H1 (cell line): ENCODE data around the gene HNRNPA3.

Experiments used
- JUN ChIP-seq: IDR thresholded peaks from 2 replicates; pipeline ENCODE4 v1.6.1; 2011; ENCODE audit warnings: low read depth, mild to moderate bottlenecking, improper control_type of control experiment, low read length
- POLR2A ChIP-seq, 2 experiments: IDR thresholded peaks; 1 replicate in 1 of 2; 2 replicates in 1 of 2; pipeline ENCODE4 v1.6.1; 2011; ENCODE audit warnings: low read depth in 2 of 2, low read length in 2 of 2, mild to moderate bottlenecking in 2 of 2; ENCODE audit errors: control extremely low read depth in 1 of 2

GRCh38 chr2:177180269-177181000, 32.2 kb upstream of the HNRNPA3 start:
- no peak for TF ChIP-seq JUN
- no peak for TF ChIP-seq POLR2A (IDR thresholded peaks at IDR 0.05; ENCODE audit: control extremely low read depth in 1 of 2, low read depth in 2 of 2, low read length in 2 of 2)
